Midbrain (tissue), 1 donor: ENCODE measurements around the gene ATXN7L1.

Experiments used
- DNase-seq: peaks from one replicate; lab custom pipeline; 2025; lab: John Stamatoyannopoulos, UW

The ATXN7L1 gene

GRCh38 chr7:105580022-105580740, 296.2 kb downstream of the ATXN7L1 start:
- DNase-seq: no peak

DNA sequence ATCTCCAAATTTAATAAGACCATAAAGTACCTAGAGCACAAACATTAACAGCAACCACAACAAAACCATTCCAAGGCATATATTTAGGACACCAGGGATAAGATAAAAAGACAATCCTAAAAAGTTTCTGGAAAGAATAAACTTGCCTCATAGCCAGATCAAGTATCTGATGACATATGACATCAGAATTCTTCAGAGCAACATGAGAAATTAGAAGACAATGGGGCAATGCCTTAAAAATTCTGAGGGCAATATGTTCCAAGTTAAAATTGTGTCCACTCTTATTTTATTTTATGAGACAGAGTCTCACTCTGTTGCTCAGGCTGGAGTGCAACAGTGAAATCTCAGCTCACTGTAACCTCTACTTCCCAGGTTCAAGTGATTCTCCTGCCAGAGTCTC, 297.9 kb downstream of the ATXN7L1 start:
- DNase-seq: no peak

DNA sequence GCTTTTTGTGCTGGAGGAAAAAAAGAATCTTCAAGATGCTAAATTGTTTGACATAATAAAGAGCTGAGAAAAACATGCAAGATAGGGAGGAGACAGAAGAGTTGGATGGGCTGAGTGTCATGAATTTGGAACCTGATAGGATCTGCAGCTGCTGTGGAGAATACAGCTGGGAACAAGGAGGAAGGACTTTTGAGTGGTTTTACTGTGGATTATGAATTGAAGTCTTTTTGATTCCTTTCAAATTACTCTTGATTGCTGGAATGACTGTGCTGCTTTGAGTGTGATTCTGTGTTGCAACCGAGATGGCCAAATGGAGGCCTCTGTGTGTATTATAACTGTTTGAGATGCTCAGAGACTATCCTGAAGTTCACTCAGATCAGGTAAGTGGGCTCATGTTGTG, 299.1 kb downstream of the ATXN7L1 start:
- DNase-seq: no peak

- no peak for DNase-seq
Measured at GRCh38 chr7:105571891-105572290, 304.5 kb downstream of the ATXN7L1 start.

DNA sequence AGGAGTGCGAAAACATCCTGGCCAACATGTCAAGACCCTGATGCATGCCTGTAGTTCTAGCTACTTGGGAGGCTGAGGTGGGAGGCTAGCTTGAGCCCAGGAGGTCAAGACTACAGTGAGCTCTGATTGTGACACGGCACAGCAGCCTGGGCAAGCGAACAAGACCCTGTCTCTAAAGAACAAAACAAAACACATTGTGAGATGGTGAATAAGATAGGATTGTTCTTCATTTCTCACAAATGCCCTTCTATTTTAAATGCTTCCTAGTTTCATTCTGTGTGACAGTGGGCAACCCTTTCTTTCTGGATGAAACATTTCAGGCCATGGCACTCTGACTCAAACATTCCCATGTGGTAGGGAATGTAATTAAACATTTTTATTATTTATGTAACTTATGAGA, 308.6 kb downstream of the ATXN7L1 start:
- DNase-seq: no peak

DNA sequence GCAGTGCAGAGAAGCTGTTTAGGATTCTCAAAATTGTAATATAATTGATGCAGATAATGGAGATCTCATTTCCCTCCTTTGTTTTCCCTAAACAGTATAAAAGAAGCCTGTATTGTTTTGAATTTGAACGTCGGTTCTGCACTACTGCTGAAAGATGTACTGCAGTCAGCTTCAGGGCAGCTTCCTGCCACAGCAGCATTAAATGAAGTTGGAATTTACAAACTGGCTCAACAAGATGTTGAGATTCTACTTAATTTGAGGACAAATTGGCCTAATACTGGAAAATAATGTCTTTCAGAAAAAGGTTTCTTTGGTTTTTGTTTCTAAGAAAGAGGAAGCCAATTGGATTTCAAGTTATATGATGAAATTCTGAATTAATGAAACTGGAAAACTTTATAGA, 309.4 kb downstream of the ATXN7L1 start:
- no peak for DNase-seq

DNA sequence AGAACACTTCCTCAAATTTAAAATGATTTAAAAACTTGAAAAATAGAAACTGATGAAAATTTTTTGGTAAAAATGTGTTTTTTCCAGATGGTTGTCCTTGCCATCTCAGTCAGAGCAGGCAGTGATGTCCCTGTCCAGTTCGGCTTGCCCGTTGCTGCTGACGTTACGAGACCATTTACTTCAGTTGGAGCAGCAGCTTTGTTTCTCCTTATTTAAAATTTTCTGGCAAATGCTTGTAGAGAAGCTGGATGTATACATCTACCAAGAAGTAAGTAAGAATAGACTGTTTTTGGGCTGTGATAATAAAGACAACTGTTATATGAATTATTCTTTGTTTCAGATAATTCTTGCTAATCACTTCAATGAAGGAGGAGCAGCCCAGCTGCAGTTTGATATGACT, 311.2 kb downstream of the ATXN7L1 start:
- no peak for DNase-seq

DNA sequence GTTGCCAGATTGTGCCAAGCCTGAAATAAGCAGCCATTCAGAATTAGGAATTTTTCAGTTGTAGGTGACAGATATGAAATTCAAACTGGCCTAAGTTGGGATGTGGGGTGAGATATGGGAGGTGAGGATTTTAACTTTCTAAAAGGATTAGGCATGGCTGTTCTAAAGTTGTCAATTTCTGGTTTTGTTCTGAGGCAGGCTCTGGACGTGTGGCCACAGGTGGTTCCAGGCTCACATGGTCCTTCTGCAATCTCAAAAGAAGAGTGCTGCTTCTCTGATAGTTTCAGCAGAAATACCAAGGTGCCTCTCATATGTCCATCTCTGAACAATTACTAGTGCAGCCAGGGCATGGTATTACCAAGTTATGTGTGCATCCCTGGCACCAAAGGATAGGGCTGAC, 316.5 kb downstream of the ATXN7L1 start:
- DNase-seq: no peak
